Activated CD8-positive, alpha-beta memory T cell treated with anti-CD3 and anti-CD28 coated beads for 48 hours (primary cell): ENCODE results near the gene LRRC47.
A peak's percentile ranks its signal among the peaks of the same experiment; 100 is the strongest.

ENCODE experiments used
- DNase-seq, 3 experiments: peaks; one replicate each; pipeline ENCODE4 v3.0.0-alpha.2; 2020; ENCODE audit warnings: low read depth in 2 of 3, low spot score in 2 of 3

LRRC47 gene

DNA sequence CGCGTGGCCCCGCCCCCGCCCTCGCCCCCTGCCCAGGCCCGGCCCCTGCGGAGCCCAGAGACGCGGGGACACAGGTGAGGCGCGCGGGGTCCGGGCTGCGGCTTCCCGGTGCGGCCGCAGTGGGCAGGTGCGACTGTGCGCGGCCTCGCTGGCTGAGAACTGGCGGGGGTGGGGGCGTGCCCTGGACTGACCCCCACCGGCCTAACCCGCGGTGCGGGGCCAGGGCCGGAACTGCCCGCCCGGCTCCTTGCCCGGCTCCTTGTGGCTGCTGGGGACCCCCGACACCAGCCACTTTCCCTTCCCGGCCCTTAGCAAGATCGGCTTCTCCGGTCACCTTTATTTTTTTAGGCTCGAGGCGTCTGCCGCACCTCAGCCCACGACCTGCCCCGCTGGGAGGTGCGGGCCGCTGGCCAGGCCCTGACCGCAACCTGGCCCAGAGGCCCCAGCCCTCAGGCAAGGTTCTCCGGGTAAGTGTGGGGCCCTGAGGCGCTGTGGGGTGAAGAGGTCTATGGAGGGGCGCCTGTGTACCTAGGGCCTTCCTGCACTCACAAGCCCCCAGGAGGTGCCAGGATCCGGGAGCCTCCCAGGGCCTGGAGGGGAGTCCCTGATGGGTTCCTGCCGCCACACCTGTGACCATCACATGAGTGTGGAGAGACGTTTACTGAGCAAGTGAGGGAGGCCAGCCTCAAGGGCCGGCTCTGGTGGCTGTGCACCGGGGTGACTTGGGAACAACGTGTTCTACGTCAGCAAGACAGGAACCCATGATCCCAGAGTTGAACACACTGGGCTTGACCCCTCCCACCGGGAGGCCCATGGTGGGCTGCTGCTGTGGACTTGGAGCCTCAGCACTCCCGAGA lies 23.4 kb downstream of the LRRC47 start, which contains the start of gene SMIM1:
Gene SMIM1 (plus strand): TSS at position 35 of the 857 bp plus-strand sequence. CDS start 2,625 bp downstream, outside the sequence.
- DNase-seq, result no peak

DNA sequence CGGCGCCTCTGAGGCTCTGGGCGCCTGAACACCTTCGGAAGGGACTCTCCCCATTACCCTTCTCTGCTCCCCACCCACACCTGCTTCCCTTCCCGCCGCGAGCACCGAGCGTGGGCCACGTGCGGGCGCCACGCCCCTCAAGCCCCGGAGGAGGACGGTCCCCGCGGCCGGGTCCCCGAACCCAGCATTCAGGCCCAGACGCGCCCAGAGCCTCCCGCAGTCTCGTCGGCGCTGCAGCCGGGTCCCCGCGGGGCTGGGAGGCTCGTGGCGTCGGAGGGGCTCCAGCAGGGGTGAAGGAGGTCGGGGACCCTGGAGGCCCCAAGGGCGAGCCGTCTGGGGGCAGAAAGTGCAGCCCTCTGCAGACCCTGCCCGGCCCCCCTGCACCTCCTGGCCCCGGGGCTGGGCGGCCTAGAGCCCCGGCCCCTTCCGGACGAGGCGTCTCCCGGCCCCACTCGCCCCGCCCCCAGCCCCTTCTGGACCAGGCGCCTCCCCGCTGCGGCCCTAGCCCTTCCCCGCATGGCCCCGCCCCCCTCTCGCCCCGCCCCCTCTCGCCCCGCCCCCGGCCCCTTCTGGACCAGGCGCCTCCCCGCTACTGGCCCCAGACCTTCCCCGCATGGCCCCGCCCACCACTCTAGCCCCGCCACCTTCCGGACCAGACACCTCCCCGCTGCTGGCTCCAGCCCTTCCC lies 24.1 kb downstream of the LRRC47 start:
- peak; percentile 48 to 71 (median 71) for DNase-seq

DNA sequence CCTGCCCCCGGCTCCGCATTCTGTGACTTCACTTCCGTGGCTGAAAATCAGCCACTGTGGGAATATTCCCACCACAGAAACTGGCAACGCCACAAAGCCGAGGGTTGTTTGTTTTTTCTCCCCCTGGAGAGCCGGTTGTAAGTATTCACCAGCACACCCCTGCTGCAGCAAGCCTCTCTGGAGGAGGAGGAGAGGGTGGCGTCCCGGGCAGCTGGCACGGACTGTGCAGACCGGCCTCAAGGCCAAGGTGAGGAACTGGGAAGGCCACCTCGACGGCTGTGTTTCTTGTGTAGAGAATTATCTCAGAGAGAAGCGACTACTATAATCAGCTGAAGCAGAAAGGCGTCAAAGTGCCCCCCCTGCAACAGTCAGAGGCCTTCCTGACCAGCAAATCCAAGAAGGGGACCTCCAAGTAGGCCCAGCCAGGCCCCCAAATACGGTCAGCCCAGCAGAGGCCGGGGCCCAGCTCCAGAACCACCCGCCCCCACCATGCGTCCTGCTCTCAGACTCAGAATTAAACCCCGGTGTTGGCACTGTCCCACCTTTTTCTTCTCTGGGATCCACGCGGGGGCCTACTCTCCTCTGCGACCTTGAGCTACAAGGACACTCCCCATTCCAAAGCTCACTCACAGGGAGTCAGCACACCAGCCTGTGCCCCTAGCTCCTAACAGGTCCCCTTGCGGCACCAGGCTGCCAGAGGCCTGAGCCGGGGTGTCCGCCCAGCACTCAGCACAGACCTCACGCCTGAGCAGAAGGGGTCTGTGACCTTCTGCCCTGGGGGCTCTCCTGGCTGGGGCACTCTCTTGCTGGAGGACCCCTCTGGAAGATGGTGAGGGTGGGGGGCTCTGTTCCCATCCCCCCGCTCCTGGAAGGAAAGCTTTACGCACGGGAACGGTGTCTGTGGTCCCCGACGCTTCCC lies 24.9 kb downstream of the LRRC47 start:
- no peak for DNase-seq

GRCh38 chr1:3770047-3770765 lies 26.1 kb downstream of the LRRC47 start:
- no peak for DNase-seq

GRCh38 chr1:3768811-3769390 lies 27.4 kb downstream of the LRRC47 start:
- DNase-seq, result no peak

GRCh38 chr1:3767328-3767925 lies 28.9 kb downstream of the LRRC47 start:
- DNase-seq, result no peak

GRCh38 chr1:3763351-3764125 lies 32.8 kb downstream of the LRRC47 start:
- no peak for DNase-seq

GRCh38 chr1:3762873-3763228 lies 33.4 kb downstream of the LRRC47 start:
- no peak for DNase-seq

- DNase-seq, result no peak
Measured at GRCh38 chr1:3762151-3762872, 34.0 kb downstream of the LRRC47 start.

DNA sequence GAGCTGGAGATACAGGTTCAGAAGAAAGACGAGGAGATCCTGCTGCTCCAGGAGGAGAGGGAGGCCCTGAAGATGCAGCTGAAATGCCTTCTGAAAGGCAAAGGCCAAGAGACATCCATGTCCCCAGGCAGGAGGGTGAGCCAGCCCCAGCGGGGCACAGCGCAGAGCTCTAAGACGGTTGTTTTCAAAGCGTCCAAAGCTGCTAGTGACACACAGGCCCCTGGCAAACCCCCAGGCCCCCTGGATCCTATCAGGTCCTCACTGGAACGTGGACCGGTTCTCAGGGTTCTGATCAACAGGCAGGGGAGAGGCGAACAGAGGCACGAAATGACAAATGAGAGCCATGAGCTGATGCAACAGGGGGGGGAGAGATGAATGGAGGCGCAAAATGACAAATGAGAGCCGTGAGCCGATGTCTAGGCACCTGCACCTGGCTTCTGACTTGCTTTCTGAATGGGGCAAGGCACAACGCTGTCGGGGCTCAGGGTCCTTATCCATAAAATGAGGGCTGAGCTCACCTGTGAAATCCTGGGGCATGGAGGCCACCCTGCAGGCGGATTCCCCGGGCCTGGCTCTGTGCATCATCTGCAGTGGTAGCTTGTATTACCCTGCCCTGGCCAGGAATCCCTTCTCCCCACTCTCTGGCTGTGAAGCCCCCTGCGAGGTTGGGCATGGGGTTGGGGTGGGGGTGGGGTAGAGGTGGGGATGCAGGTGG lies 34.8 kb downstream of the LRRC47 start:
- DNase-seq, result no peak

- no peak for DNase-seq
Measured at GRCh38 chr1:3759796-3760195, 36.5 kb downstream of the LRRC47 start.

DNA sequence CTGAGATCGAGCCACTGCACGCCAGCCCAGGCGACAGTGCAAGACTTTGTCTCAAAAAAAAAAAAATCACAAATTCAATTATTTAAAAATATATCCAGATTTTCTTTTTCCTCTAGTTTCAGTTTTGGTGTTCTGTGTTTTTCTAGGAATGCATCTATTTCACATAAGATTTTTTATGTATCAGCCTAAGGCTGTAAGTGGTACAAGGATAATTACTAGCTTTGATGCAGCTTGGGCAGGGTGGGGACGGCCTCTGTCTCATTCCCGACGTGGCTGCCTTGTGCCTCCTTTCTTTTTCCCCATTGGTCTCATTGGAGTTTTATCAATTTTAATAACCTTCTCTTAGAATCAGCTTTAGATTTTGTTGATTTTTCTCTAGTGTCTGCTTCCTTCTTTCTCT lies 37.1 kb downstream of the LRRC47 start:
- DNase-seq, result no peak

- no peak for DNase-seq
Measured at GRCh38 chr1:3756394-3756793, 39.9 kb downstream of the LRRC47 start.

- no peak for DNase-seq
Measured at GRCh38 chr1:3753656-3754454, 42.4 kb downstream of the LRRC47 start.

DNA sequence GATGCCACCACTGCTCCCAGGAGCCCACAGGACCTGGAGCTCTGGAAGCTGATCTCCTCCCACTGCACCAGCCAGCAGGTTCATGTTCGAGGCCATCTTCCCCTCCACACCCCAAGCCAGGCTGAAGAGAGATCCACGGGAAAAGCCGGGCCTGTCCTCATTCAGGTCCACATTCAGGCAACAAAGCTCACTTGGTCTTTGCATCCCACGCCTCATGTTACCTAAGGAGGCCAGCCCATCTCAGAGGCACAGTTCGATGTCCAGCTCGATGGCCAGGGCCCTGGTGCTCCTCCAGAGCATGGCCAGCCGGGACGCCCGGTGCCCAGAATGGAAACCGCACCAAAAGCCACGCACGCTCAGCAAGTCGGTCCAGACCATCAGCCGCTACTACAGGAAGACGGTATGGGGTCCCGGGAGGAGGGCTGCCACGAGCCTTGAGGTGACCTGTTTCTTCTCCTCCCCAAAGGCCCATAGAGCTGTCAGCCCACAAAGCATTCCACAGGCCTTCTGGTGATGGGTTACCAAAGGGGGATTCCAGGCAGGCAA lies 43.8 kb downstream of the LRRC47 start, which contains the start of gene CCDC27:
Gene CCDC27 (plus strand): TSS at position 51 of the 546 bp plus-strand sequence. CDS start 32 bp downstream, at position 83.
- DNase-seq, result no peak

- DNase-seq, result no peak
Measured at GRCh38 chr1:3750741-3751140, 45.6 kb downstream of the LRRC47 start.

- DNase-seq, result no peak
Measured at GRCh38 chr1:3749512-3749911, 46.8 kb downstream of the LRRC47 start.
